Central memory CD8-positive, alpha-beta T cell (primary cell): ENCODE measurements around the gene CCDC154.

ENCODE experiments used
- ATAC-seq: fragments of 150-1000 bp; cut with Tn5 transposase; replicated peaks from 2 replicates; pipeline ENCODE4 v1.10.0; 2022; ENCODE audit warnings: mild to moderate bottlenecking, moderate FRiP score, moderate number of reproducible peaks; ENCODE audit not compliant: poor library complexity, severe bottlenecking; ENCODE audit errors: extremely low read depth
- DNase-seq, 2 donors: peaks; one replicate each; pipeline ENCODE4 v3.0.0; 2021; ENCODE audit warnings: low spot score in 2 of 2
- H3K27ac Mint-ChIP-seq: one replicate; pipeline ENCODE4 v1.8.0; 2022; ENCODE audit warnings: low read depth, mild to moderate bottlenecking, moderate library complexity, mixed read lengths
- H3K27me3 Mint-ChIP-seq: one replicate; pipeline ENCODE4 v1.8.0; 2022; ENCODE audit warnings: mixed read lengths
- H3K36me3 Mint-ChIP-seq: one replicate; pipeline ENCODE4 v1.8.0; 2022; ENCODE audit warnings: mild to moderate bottlenecking, moderate library complexity, mixed read lengths; ENCODE audit not compliant: insufficient read depth
- H3K4me1 Mint-ChIP-seq: one replicate; pipeline ENCODE4 v1.8.0; 2022; ENCODE audit warnings: mixed read lengths
- H3K4me3 Mint-ChIP-seq: one replicate; pipeline ENCODE4 v1.8.0; 2022; ENCODE audit warnings: mild to moderate bottlenecking, moderate library complexity, mixed read lengths
- H3K9me3 Mint-ChIP-seq: one replicate; pipeline ENCODE4 v1.8.0; 2022; ENCODE audit warnings: mixed read lengths

CCDC154 gene

GRCh38 chr16:1434644-1435592 is 9.4 kb downstream of the CCDC154 start:
- DNase-seq = no peak
- H3K27ac Mint-ChIP-seq = no peak overlapping the region
- H3K9me3 Mint-ChIP-seq = no peaks in the 10 kb centered on the region
- no peaks in the 10 kb centered on the region for H3K4me1 Mint-ChIP-seq
- H3K36me3 Mint-ChIP-seq = no peaks in the 10 kb centered on the region
- H3K4me3 Mint-ChIP-seq = no peak overlapping the region
- peaks cover 4% of the 10 kb centered on the region for H3K27me3 Mint-ChIP-seq
- no peak for ATAC-seq

- no peaks in the 10 kb centered on the region for H3K4me1 Mint-ChIP-seq
- H3K27me3 Mint-ChIP-seq = peaks cover 7% of the 10 kb centered on the region
- no peak overlapping the region for H3K4me3 Mint-ChIP-seq
- no peak overlapping the region for H3K27ac Mint-ChIP-seq
- H3K9me3 Mint-ChIP-seq = no peaks in the 10 kb centered on the region
- ATAC-seq (no peak), DNase-seq (no peak)
- H3K36me3 Mint-ChIP-seq = no peaks in the 10 kb centered on the region
Measured at GRCh38 chr16:1433756-1434155, 10.6 kb downstream of the CCDC154 start.

- DNase-seq = no peak
- H3K27ac Mint-ChIP-seq = no peak overlapping the region
- H3K36me3 Mint-ChIP-seq = no peaks in the 10 kb centered on the region
- no peaks in the 10 kb centered on the region for H3K9me3 Mint-ChIP-seq
- no peak overlapping the region for H3K4me3 Mint-ChIP-seq
- no peaks in the 10 kb centered on the region for H3K4me1 Mint-ChIP-seq
- peaks cover 7% of the 10 kb centered on the region for H3K27me3 Mint-ChIP-seq
- ATAC-seq = no peak
Measured at GRCh38 chr16:1433263-1433560, 11.1 kb downstream of the CCDC154 start.

GRCh38 chr16:1432388-1433262 is 11.7 kb downstream of the CCDC154 start:
- peaks cover 7% of the 10 kb centered on the region for H3K27me3 Mint-ChIP-seq
- no peaks in the 10 kb centered on the region for H3K36me3 Mint-ChIP-seq
- ATAC-seq (no peak), DNase-seq (no peak)
- H3K27ac Mint-ChIP-seq = no peak overlapping the region
- no peaks in the 10 kb centered on the region for H3K9me3 Mint-ChIP-seq
- H3K4me3 Mint-ChIP-seq = peak overlapping the region; percentile 32
- no peaks in the 10 kb centered on the region for H3K4me1 Mint-ChIP-seq

- Mint-ChIP-seq H3K4me3 (peak overlapping the region; percentile 32), H3K9me3 (no peaks in the 10 kb centered on the region), H3K27me3 (peaks cover 7% of the 10 kb centered on the region), H3K4me1 (no peaks in the 10 kb centered on the region), H3K27ac (no peak overlapping the region), H3K36me3 (no peaks in the 10 kb centered on the region)
- ATAC-seq (no peak), DNase-seq (no peak)
Measured at GRCh38 chr16:1431497-1432270, 12.7 kb downstream of the CCDC154 start.

- peaks cover 7% of the 10 kb centered on the region for H3K27me3 Mint-ChIP-seq
- H3K4me1 Mint-ChIP-seq = no peaks in the 10 kb centered on the region
- H3K9me3 Mint-ChIP-seq = no peaks in the 10 kb centered on the region
- peak within 1 kb of the TSS; percentile 32 for H3K4me3 Mint-ChIP-seq
- H3K27ac Mint-ChIP-seq = no peak within 1 kb of the TSS
- ATAC-seq (no peak), DNase-seq (no peak)
- H3K36me3 Mint-ChIP-seq = no peaks in the 10 kb centered on the region
Measured at GRCh38 chr16:1430759-1431496, 13.4 kb downstream of the CCDC154 start, which contains the start of gene PERCC1. Gene PERCC1, plus strand, starts transcription at chr16:1431078. Its CDS starts 1,516 bp downstream, at chr16:1432594.

GRCh38 chr16:1430214-1430758 is 14.1 kb downstream of the CCDC154 start:
- no peak for ATAC-seq
- no peaks in the 10 kb centered on the region for H3K36me3 Mint-ChIP-seq
- no peak for DNase-seq
- H3K4me1 Mint-ChIP-seq = no peaks in the 10 kb centered on the region
- H3K27ac Mint-ChIP-seq = no peak overlapping the region
- H3K9me3 Mint-ChIP-seq = no peaks in the 10 kb centered on the region
- no peak overlapping the region for H3K4me3 Mint-ChIP-seq
- H3K27me3 Mint-ChIP-seq = peaks cover 7% of the 10 kb centered on the region

- Mint-ChIP-seq H3K36me3 (no peaks in the 10 kb centered on the region), H3K4me1 (no peaks in the 10 kb centered on the region), H3K9me3 (no peaks in the 10 kb centered on the region), H3K27ac (no peak overlapping the region), H3K27me3 (peaks cover 7% of the 10 kb centered on the region), H3K4me3 (no peak overlapping the region)
- DNase-seq (no peak), ATAC-seq (no peak)
Measured at GRCh38 chr16:1429631-1430030, 14.7 kb downstream of the CCDC154 start.

- H3K36me3 Mint-ChIP-seq = no peaks in the 10 kb centered on the region
- H3K27ac Mint-ChIP-seq = no peak overlapping the region
- no peaks in the 10 kb centered on the region for H3K9me3 Mint-ChIP-seq
- no peaks in the 10 kb centered on the region for H3K4me1 Mint-ChIP-seq
- no peak overlapping the region for H3K4me3 Mint-ChIP-seq
- ATAC-seq = no peak
- peaks cover 7% of the 10 kb centered on the region for H3K27me3 Mint-ChIP-seq
- DNase-seq = no peak
Measured at GRCh38 chr16:1429012-1429411, 15.3 kb downstream of the CCDC154 start.

GRCh38 chr16:1428511-1428910 is 15.8 kb downstream of the CCDC154 start:
- Mint-ChIP-seq H3K9me3 (no peaks in the 10 kb centered on the region), H3K4me3 (no peak overlapping the region), H3K27ac (no peak overlapping the region), H3K4me1 (no peaks in the 10 kb centered on the region), H3K36me3 (no peaks in the 10 kb centered on the region), H3K27me3 (peaks cover 7% of the 10 kb centered on the region)
- ATAC-seq = no peak
- no peak for DNase-seq

GRCh38 chr16:1427473-1428461 is 16.6 kb downstream of the CCDC154 start:
- H3K4me1 Mint-ChIP-seq = no peaks in the 10 kb centered on the region
- H3K27me3 Mint-ChIP-seq = peaks cover 7% of the 10 kb centered on the region
- DNase-seq (no peak), ATAC-seq (no peak)
- no peaks in the 10 kb centered on the region for H3K36me3 Mint-ChIP-seq
- H3K4me3 Mint-ChIP-seq = no peak overlapping the region
- H3K27ac Mint-ChIP-seq = no peak overlapping the region
- H3K9me3 Mint-ChIP-seq = no peaks in the 10 kb centered on the region
